Measurements from ENCODE around the gene DYNC2H1. TPM values are rescaled to one million over a fixed set of nuclear protein-coding genes. Genes with fewer than 3 reads are reported as not detected.
A peak's percentile ranks its signal among the peaks of the same experiment; 100 is the strongest.

Gene DYNC2H1
- total RNA-seq, 1 donor from 2014 or later: 7.2 TPM

GRCh38 chr11:103079833-103080232 lies 29.4 kb upstream of the DYNC2H1 start:
- H3K9me3 Mint-ChIP-seq (ENCODE audit: low read depth): no peaks in the 10 kb centered on the region
- no peaks in the 10 kb centered on the region for H3K27me3 Mint-ChIP-seq (ENCODE audit: low read depth)
- H3K4me1 Mint-ChIP-seq (ENCODE audit: low read depth): no peaks in the 10 kb centered on the region
- no peak for TF ChIP-seq CTCF (IDR thresholded peaks at IDR 0.05)
- H3K4me3 Mint-ChIP-seq (ENCODE audit: unreplicated experiment): no peak overlapping the region
- H3K36me3 Mint-ChIP-seq (ENCODE audit: low read depth): peaks cover 24% of the 10 kb centered on the region
- no peak for DNase-seq (ENCODE audit: low spot score)
- H3K27ac Mint-ChIP-seq (ENCODE audit: unreplicated experiment): no peak overlapping the region

- no peak for TF ChIP-seq CTCF (IDR thresholded peaks at IDR 0.05)
- Mint-ChIP-seq H3K27me3 (ENCODE audit: low read depth) (no peaks in the 10 kb centered on the region), H3K9me3 (ENCODE audit: low read depth) (no peaks in the 10 kb centered on the region), H3K4me3 (ENCODE audit: unreplicated experiment) (no peak overlapping the region), H3K4me1 (ENCODE audit: low read depth) (peaks cover 35% of the 10 kb centered on the region), H3K27ac (ENCODE audit: unreplicated experiment) (peak overlapping the region; percentile 87), H3K36me3 (ENCODE audit: low read depth) (peaks cover 2% of the 10 kb centered on the region)
- DNase-seq (ENCODE audit: low spot score): no peak
These were observed 23.4 kb upstream of the DYNC2H1 start for GRCh38 chr11:103085758-103086365.

- Mint-ChIP-seq H3K9me3 (ENCODE audit: low read depth) (no peaks in the 10 kb centered on the region), H3K27ac (ENCODE audit: unreplicated experiment) (peak overlapping the region; percentile 87), H3K4me3 (ENCODE audit: unreplicated experiment) (no peak overlapping the region), H3K27me3 (ENCODE audit: low read depth) (no peaks in the 10 kb centered on the region), H3K36me3 (ENCODE audit: low read depth) (peaks cover 2% of the 10 kb centered on the region), H3K4me1 (ENCODE audit: low read depth) (peaks cover 39% of the 10 kb centered on the region)
- DNase-seq (ENCODE audit: low spot score): no peak
- no peak for TF ChIP-seq CTCF (IDR thresholded peaks at IDR 0.05)
These were observed 22.8 kb upstream of the DYNC2H1 start for GRCh38 chr11:103086461-103086860.

- Mint-ChIP-seq H3K4me1 (ENCODE audit: low read depth) (peaks cover 38% of the 10 kb centered on the region), H3K4me3 (ENCODE audit: unreplicated experiment) (peak overlapping the region; percentile 85), H3K27me3 (ENCODE audit: low read depth) (peaks cover 3% of the 10 kb centered on the region), H3K36me3 (ENCODE audit: low read depth) (no peaks in the 10 kb centered on the region), H3K27ac (ENCODE audit: unreplicated experiment) (peak overlapping the region; percentile 93), H3K9me3 (ENCODE audit: low read depth) (no peaks in the 10 kb centered on the region)
- peak; percentile 86 for DNase-seq (ENCODE audit: low spot score)
- no peak for TF ChIP-seq CTCF (IDR thresholded peaks at IDR 0.05)
These were observed 18.0 kb upstream of the DYNC2H1 start for GRCh38 chr11:103091064-103091800.

GRCh38 chr11:103091801-103092524 lies 17.3 kb upstream of the DYNC2H1 start, which contains the start of gene DCUN1D5:
DCUN1D5 (minus strand) TSS chr11:103092160; CDS start chr11:103091872, 288 bp downstream.
- Mint-ChIP-seq H3K4me1 (ENCODE audit: low read depth) (peaks cover 34% of the 10 kb centered on the region), H3K9me3 (ENCODE audit: low read depth) (no peaks in the 10 kb centered on the region), H3K4me3 (ENCODE audit: unreplicated experiment) (peak within 1 kb of the TSS; percentile 85)

More at GRCh38 chr11:103091801-103092524, 17.3 kb upstream of the DYNC2H1 start, which contains the start of gene DCUN1D5:
- Mint-ChIP-seq H3K27me3 (ENCODE audit: low read depth) (peaks cover 6% of the 10 kb centered on the region), H3K36me3 (ENCODE audit: low read depth) (no peaks in the 10 kb centered on the region), H3K27ac (ENCODE audit: unreplicated experiment) (peak within 1 kb of the TSS; percentile 93)
- no peak for TF ChIP-seq CTCF (IDR thresholded peaks at IDR 0.05)
- peak; percentile 98 for DNase-seq (ENCODE audit: low spot score)
